ENCODE measurements around the gene TSPO. TPM values are rescaled to one million over a fixed set of nuclear protein-coding genes. Genes with fewer than 3 reads are reported as not detected.

TSPO gene
- total and polyA plus RNA-seq, 7 donors: 35.8 to 148 (median 69.9) TPM

DNA sequence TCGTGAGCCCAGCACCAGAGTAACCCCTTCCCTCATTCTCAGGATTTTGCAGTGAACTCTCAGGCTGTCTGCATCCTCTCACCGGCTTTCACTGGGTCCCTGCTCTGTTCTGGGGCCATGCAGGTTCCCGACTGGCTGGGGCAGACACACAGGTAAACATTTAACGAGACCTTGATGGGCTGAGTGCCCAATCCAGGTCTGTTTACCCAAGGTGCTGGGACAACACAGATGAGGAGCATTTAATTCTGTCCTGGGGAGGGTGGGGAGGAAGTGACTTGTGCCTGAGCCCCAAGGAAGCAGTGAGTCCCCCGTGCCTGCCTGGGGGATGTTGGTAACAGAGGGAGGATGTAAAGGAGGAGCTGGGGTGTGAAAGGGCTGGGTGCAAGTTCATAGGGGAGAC, 36.4 kb upstream of the TSPO start:
- no peak for DNase-seq
- TF ChIP-seq, protein P1, sequence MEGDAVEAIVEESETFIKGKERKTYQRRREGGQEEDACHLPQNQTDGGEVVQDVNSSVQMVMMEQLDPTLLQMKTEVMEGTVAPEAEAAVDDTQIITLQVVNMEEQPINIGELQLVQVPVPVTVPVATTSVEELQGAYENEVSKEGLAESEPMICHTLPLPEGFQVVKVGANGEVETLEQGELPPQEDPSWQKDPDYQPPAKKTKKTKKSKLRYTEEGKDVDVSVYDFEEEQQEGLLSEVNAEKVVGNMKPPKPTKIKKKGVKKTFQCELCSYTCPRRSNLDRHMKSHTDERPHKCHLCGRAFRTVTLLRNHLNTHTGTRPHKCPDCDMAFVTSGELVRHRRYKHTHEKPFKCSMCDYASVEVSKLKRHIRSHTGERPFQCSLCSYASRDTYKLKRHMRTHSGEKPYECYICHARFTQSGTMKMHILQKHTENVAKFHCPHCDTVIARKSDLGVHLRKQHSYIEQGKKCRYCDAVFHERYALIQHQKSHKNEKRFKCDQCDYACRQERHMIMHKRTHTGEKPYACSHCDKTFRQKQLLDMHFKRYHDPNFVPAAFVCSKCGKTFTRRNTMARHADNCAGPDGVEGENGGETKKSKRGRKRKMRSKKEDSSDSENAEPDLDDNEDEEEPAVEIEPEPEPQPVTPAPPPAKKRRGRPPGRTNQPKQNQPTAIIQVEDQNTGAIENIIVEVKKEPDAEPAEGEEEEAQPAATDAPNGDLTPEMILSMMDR (IDR thresholded peaks at IDR 0.05): no peak
- Histone ChIP-seq H3K27ac (no peak overlapping the region), H3K36me3 (ENCODE audit: insufficient read depth in 1 of 2, low read depth in 1 of 2) (no peaks in the 10 kb centered on the region), H3K9me3 (no peaks in the 10 kb centered on the region), H3K4me3 (no peak overlapping the region), H3K4me1 (peaks cover 12% of the 10 kb centered on the region), H3K27me3 (ENCODE audit: insufficient read depth in 3 of 3, low read length in 2 of 3) (peaks cover 0 to 52% (median 14%) of the 10 kb centered on the region in 3 donors)
- ATAC-seq: no peak
- intact Hi-C loops (cut with DNase I): no loop called here
- WGBS, 3 donors: 51 to 58% (median 55%) methylated on average over 5 of the region's 5 CpGs

DNA sequence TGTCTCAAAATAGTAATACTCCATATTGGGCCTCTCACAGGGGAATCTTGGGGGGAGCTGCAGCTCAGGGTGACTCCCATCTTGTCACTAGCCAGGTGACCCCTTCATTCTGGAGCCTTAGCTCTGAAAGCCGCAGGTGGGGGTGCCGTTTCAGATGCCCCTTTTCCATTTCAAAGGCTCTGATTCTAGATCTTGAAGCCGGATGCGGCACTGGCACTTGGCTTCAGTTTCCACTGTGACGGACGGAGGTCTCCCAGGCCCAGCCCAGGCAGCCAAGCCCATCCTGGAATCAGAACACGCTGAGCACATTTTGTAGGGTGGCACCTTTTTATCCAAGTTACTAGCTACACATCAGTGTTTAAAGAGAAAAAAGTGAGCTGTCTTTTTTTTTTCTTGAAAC, 34.4 kb upstream of the TSPO start:
- H3K9me3 ChIP-seq: no peaks in the 10 kb centered on the region
- WGBS, 3 donors: 86 to 88% (median 86%) methylated on average over 7 of the region's 7 CpGs
- intact Hi-C loops (cut with DNase I): no loop called here
- H3K4me3 ChIP-seq: no peak overlapping the region
- no peaks in the 10 kb centered on the region for H3K36me3 ChIP-seq (ENCODE audit: insufficient read depth in 1 of 2, low read depth in 1 of 2)
- no peaks in the 10 kb centered on the region for H3K4me1 ChIP-seq
- H3K27ac ChIP-seq: no peak overlapping the region
- peaks cover 0 to 32% (median 4%) of the 10 kb centered on the region in 3 donors for H3K27me3 ChIP-seq (ENCODE audit: insufficient read depth in 3 of 3, low read length in 2 of 3)
- DNase-seq (no peak), ATAC-seq (no peak)
- TF ChIP-seq, protein P1 (IDR thresholded peaks at IDR 0.05): no peak

DNA sequence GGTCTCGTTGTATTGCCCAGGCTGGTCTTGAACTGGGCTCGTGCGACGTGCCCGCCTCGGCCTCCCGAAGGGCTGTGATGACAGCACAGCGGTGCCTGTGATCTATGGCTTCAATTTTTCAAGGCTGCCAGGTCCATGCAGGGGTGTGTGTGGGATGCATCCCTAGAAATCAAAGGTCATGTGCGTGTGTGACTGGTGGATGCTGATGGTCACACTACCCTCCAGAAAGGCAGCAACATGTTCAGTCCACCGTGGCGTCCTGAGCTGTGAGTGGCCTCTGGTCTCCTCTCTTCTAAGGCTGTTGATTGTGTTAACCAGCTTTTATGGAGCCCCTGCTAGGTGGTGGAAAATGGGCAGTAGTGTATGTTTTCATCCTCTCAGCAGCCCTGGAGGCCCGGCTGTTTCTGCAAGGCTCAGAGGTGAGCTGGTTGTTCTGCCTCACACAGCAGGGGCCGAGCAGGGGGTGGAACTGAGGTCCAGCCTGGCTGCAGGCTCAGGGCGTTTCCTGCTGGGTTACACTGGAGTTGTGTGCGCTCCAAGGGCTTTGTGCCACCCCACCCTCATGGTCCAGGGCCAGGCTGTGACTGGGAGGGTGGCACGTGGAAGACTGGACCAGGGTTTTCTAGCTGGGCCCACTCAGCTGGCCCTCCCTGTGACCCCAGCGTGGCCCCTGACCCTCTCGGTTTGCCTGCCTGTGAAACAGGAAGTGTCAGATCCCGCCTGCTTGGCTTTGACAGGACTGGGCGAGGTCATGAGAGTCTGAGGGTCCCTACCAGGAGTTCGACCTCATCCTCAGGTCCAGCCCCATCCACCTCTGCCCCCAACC, 33.1 kb upstream of the TSPO start:
- TF ChIP-seq, protein P1 (IDR thresholded peaks at IDR 0.05): no peak
- H3K9me3 ChIP-seq: no peaks in the 10 kb centered on the region
- no peak for DNase-seq
- H3K36me3 ChIP-seq (ENCODE audit: insufficient read depth in 1 of 2, low read depth in 1 of 2): no peaks in the 10 kb centered on the region
- WGBS, 3 donors: 73 to 77% (median 75%) methylated on average over 21 of the region's 21 CpGs
- H3K4me1 ChIP-seq: no peaks in the 10 kb centered on the region
- intact Hi-C loops (cut with DNase I): no loop called here
- H3K27me3 ChIP-seq (ENCODE audit: insufficient read depth in 3 of 3, low read length in 2 of 3): peaks cover 0 to 21% (median 4%) of the 10 kb centered on the region in 3 donors
- no peak overlapping the region for H3K27ac ChIP-seq
- H3K4me3 ChIP-seq: no peak overlapping the region
- no peak for ATAC-seq

DNA sequence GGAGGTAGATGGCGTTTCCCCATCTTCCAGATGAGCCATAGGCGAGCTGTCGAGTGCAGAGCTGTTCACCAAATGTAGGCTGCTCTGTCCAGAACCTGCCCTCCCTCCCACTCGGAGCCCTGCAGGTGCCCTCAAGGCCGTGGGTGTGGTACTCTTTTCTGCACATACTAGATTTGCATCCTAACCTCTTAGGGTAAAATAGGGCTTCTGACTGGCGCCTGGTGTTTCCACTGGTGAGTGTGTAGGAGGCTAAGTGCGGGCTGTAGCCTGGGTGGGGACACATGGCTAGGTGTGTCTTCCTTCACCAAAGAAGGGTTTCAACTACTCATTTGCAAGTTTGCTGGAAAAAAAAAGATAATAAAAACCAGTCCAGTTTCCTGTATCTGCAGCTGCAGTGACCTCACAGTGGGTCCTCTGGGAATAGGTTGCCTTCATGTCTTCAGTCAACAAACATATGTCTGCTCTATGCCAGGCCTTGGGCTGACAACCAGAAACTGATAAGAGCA, 32.4 kb upstream of the TSPO start:
- Histone ChIP-seq H3K9me3 (no peaks in the 10 kb centered on the region), H3K4me3 (no peak overlapping the region), H3K27ac (no peak overlapping the region), H3K27me3 (ENCODE audit: insufficient read depth in 3 of 3, low read length in 2 of 3) (peaks cover 0 to 14% (median 2%) of the 10 kb centered on the region in 3 donors), H3K36me3 (ENCODE audit: insufficient read depth in 1 of 2, low read depth in 1 of 2) (no peaks in the 10 kb centered on the region), H3K4me1 (no peaks in the 10 kb centered on the region)
- TF ChIP-seq, protein P1 (IDR thresholded peaks at IDR 0.05): no peak
- intact Hi-C loops (cut with DNase I): no loop called here
- 80 to 84% (median 80%) methylated on average over 7 of the region's 7 CpGs for WGBS, 3 donors
- DNase-seq: no peak
- ATAC-seq: no peak

Measured in psoas muscle (tissue), 8 donors.